ENCODE results near the gene CA12.
"Not testable (repeated sequence)": the region's sequence is repeated elsewhere in the genome, so short reads cannot be mapped to it uniquely, and the experiment has no call there.

CA12 gene

GRCh38 chr15:63357061-63357460 lies 24.6 kb downstream of the CA12 start:
- DNase-seq (ENCODE audit: low spot score), result no peak

- no peak for DNase-seq (ENCODE audit: low spot score)
Measured at GRCh38 chr15:63354821-63355650, 26.6 kb downstream of the CA12 start.

DNA sequence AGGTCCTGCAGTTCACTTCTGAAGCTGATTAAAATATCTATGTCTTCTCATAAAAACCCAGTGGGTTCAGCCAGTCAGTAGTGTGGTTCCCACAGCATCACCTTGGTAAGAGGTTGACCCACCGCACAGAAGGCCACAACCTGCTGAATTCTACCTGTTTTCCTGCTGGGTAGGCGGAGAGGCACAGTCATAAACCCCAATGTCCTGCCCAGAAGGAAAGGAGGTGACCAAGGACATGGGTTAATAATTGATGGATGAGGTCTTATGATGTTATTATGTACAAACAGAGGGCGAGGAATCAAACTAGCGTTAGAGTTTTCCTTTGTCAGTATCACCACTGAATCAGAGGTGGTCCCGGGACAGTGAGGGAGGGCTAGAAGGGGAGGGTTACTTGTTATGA lies 27.8 kb downstream of the CA12 start:
- DNase-seq (ENCODE audit: low spot score), result no peak

- DNase-seq (ENCODE audit: low spot score), result no peak
Measured at GRCh38 chr15:63353261-63353660, 28.4 kb downstream of the CA12 start.

DNA sequence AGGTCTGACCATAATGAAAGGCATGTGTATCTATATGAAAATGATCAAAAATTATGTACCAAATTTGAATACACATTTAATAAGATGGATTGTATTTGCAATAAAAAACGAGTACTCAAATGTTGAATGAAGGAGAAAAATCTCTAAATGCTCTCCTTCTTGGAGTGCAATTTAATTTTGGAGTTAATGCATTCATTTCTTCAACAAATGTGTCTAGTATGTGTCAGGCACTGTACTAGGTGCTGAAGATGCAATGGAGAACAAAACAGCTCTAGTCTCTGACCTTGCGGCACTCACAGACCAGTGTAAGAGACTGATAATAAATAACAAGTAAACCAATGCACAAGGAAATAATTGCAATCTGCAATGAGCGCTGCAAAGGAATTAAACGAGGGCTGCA lies 28.8 kb downstream of the CA12 start:
- no peak for DNase-seq (ENCODE audit: low spot score)

DNA sequence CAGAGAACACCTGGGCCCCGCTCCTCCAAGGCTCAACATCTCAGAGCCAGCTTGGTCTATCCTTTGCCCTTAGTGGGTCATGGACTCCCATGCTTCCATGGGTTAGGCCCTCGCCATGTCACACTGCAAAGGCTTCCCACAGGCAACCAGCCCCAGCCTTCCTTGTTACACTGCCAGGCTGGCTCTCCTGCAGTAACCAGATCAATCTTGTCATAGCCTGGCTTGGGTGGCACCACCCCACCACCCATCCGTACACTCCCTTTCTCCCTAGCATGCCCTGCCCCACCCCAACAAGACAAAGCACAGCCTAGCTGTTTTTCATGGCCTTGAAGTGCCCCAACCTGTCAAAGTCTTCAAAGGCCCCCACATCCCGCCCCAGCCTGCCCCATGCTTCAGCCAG lies 30.5 kb downstream of the CA12 start:
- DNase-seq (ENCODE audit: low spot score), result no peak

DNA sequence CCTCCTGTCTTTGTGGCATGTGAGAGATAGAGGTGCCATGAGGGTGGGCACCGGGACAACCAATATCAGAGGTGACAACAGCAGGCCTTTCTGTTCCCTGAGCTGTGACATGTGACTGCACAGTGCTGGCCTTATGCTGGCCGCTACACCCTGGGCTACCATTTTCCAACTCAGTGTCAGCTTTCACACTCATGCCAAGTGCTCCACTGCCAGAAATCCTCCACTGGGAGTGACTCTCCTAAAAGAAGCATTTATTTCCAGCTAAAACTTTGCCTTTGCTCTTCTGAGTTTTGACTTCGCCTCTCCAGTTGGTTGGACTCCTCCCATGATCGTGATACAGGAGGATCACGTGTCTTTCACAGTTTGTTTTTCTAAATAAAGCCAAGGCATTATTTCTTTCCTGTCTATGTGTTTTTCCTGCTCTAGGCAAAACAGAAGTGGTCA lies 31.4 kb downstream of the CA12 start:
- DNase-seq (ENCODE audit: low spot score), result no peak

- DNase-seq (ENCODE audit: low spot score), result no peak
Measured at GRCh38 chr15:63349621-63350020, 32.0 kb downstream of the CA12 start.

GRCh38 chr15:63349156-63349555 lies 32.5 kb downstream of the CA12 start:
- no peak for DNase-seq (ENCODE audit: low spot score)

GRCh38 chr15:63348392-63348791 lies 33.3 kb downstream of the CA12 start:
- peak; percentile 65 for DNase-seq (ENCODE audit: low spot score)

- DNase-seq (ENCODE audit: low spot score), result no peak
Measured at GRCh38 chr15:63347074-63347857, 34.4 kb downstream of the CA12 start.

DNA sequence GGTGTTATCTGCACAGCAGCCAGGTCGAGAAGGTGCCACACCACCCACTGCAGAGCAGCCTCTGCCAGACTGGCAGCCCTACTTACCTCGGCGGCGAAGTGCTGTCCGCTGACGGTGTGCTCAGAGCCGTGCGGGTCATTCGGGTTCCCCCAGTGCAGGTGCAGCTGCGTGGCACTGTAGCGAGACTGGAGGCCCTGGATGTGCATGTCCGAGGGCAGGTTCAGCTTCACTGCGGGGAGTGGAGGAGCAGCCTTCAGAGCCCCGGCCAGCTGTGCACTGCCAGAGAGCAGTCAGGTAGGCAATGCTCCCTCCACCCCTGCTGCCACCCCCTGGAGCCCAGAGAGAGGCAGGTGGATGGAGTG lies 36.3 kb downstream of the CA12 start:
- DNase-seq (ENCODE audit: low spot score), result no peak

DNA sequence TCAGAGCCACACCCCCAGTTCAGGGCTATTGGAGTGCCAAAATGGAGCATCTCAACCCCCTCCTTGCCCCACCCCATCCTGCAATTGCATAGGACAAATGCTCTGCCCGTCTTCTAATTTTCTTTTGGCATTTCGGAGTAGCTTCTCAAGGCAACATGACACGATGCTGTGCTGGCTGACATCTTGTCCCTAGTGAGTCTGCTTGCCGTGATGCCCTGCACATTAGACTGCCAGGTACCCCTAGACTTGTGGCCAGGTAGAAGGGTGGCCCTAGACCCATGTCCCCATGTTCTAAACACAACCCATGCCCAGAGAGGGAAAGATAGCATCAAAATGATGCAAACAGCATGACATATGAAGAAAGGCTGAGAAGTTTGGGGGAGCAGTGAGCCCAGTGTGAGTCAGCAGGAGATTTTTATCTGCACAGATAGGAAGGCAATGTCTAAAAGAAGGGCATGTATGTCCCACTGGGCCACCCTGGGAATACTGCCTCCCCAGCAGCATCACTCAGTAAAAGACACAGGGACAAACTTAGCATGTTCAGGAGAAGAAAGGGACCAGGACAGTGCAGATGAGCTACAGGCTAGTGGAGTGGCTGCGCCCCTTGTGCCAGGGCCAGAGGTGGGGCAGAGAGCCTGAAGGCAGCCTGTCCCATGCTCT lies 36.8 kb downstream of the CA12 start:
- DNase-seq (ENCODE audit: low spot score), result no peak

DNA sequence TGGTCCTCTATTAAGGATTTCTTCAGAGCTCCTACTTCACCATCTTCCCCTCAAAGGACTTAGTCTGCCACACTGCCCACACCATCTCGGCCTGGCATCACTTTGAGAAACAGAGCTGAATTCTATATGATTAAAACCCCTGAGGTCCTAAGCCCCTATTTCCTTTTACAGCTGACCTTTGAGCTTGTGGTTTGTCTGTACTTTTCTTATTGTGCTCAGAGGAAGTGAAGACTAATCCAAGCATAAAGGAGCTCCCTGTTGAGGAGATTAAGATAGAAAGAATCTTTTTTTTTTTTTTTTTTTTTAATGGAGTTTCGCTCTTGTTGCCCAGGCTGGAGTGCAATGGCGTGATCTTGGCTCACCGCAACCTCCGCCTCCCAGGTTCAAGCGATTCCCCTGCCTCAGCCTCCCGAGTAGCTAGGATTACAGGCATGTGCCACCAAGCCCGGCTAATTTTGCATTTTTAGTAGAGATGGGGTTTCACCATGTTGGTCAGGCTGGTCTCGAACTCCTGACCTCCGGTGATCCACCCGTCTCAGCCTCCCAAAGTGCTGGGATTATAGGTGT lies 38.6 kb downstream of the CA12 start:
- DNase-seq (ENCODE audit: low spot score), result not testable (repeated sequence)

GRCh38 chr15:63341898-63342297 lies 39.7 kb downstream of the CA12 start:
- no peak for DNase-seq (ENCODE audit: low spot score)

DNA sequence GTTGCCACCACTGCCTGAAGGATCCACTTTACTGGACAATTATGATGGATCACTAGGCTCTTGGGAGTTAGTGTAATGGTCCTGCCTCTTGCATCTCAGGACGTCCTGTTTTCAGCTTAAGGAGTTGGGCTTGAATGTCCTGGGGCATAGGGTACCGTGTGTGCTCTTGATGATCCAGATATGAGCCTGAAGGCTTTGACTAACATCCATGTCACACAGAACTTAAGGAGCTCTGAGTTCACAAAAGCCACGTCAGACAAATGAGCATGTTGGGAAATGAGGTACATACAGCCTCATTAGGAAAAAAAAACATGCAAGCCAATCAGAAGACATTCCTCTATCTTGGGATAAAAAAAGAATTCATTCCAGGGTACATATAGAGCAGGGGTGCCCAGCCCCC lies 40.8 kb downstream of the CA12 start:
- DNase-seq (ENCODE audit: low spot score), result no peak

GRCh38 chr15:63340353-63340752 lies 41.3 kb downstream of the CA12 start:
- no peak for DNase-seq (ENCODE audit: low spot score)

- DNase-seq (ENCODE audit: low spot score), result no peak
Measured at GRCh38 chr15:63339836-63340235, 41.8 kb downstream of the CA12 start.

GRCh38 chr15:63339006-63339766 lies 42.5 kb downstream of the CA12 start:
- no peak for DNase-seq (ENCODE audit: low spot score)

DNA sequence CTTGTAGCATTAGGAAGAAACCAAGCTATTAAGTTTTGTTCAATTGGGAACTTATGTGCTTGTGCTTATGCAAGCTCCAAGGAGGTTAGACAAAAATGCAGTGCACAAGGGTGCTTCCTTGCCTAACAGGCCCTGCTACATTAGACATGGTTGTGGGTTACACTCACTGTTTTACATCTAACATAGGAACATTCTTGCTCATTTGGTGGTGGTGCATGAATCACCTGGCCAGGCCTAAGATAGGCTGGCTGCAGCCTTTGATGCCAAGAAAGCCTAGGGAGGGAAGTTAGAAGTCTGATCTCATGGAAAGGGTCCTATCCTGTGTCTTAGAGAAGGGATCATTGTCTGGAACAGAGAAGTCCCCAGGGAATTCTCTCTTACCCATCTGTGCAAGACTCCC lies 43.5 kb downstream of the CA12 start:
- DNase-seq (ENCODE audit: low spot score), result peak; percentile 45

DNA sequence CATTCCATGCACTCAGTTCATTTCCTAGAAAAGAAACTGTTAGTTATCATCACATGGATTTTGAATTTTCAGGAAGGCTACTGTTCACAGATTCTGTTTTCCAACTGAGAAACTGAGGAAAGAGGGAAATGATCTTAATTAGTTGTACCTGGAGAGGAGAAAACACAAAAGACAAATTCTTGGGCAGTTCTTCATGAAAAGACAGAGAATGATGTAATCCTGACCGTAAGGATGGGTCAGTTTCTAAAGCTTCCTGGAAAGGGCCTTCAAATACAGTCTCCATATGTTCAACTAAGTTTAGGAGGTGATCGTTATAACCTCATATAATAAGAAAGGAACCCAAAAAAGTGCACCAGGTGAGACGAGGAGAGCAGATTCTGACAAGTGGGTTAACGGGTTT lies 44.6 kb downstream of the CA12 start:
- no peak for DNase-seq (ENCODE audit: low spot score)

All from AG08396 (cell line).